SK-N-SH (cell line): ENCODE data around the gene CRB1. TPM values are rescaled to one million over a fixed set of nuclear protein-coding genes. Genes with fewer than 3 reads are reported as not detected.
A peak's percentile ranks its signal among the peaks of the same experiment; 100 is the strongest.

ENCODE experiments used
- CTCF ChIA-PET: fragments of 300-600, 350-600 bp; formaldehyde crosslinking; extraction: SDS; loops from one replicate; lab custom pipeline; 2021; lab: Yijun Ruan, JAX
- POLR2A ChIA-PET: fragments of 350-600 bp; sonication (Branson Sonifier 250); formaldehyde crosslinking; extraction: SDS; loops from one replicate; lab custom pipeline; 2020; ENCODE audit warnings: antibody characterized with exemption, inconsistent platforms; lab: Yijun Ruan, JAX
- DNase-seq: peaks from one replicate; pipeline ENCODE4 v3.0.0; 2012
- H2AFZ ChIP-seq: fragments of 200-600 bp; sonication (generic); 2 replicates; pipeline ENCODE4 v1.8.1; 2016; ENCODE audit warnings: antibody characterized with exemption, mild to moderate bottlenecking, low read depth
- H3F3A ChIP-seq: fragments of 200-600 bp; sonication (generic); replicated peaks from 2 replicates; pipeline ENCODE3; 2016; ENCODE audit warnings: antibody characterized with exemption, mild to moderate bottlenecking; ENCODE audit not compliant: insufficient read depth
- H3K27ac ChIP-seq, 2 experiments: fragments of 200-500 bp in 1 of 2; fragments of 200-600 bp in 1 of 2; sonication (Bioruptor generic) in 1 of 2; sonication (generic), shearing (Covaris generic) in 1 of 2; 2 replicates each; pipeline versions ENCODE4 v1.5.1 to v1.6.1; 2014 to 2016; ENCODE audit warnings: low read depth in 2 of 2, inconsistent platforms in 1 of 2, low read length in 1 of 2, mild to moderate bottlenecking in 1 of 2, mixed read lengths in 1 of 2
- H3K27me3 ChIP-seq: fragments of 200-600 bp; sonication (generic), shearing (Covaris generic); 2 replicates; pipeline ENCODE4 v1.6.1; 2016; ENCODE audit warnings: mixed run types; ENCODE audit not compliant: insufficient read depth
- H3K36me3 ChIP-seq, 2 experiments: fragments of 200-500 bp in 1 of 2; fragments of 200-600 bp in 1 of 2; sonication (Bioruptor generic) in 1 of 2; sonication (generic) in 1 of 2; replicated peaks in 1 of 2; 2 replicates each; pipeline versions ENCODE3 to v1.5.1; 2014 to 2016; ENCODE audit warnings: low read length in 1 of 2, mild to moderate bottlenecking in 1 of 2; ENCODE audit not compliant: insufficient read depth in 2 of 2, control insufficient read depth in 1 of 2
- H3K4me1 ChIP-seq, 2 experiments: fragments of 200-500 bp in 1 of 2; fragments of 200-600 bp in 1 of 2; sonication (Bioruptor generic) in 1 of 2; sonication (generic), shearing (Covaris generic) in 1 of 2; 2 replicates each; pipeline versions ENCODE4 v1.5.1 to v1.6.1; 2014 to 2016; ENCODE audit warnings: low read depth in 1 of 2, low read length in 1 of 2, mixed run types in 1 of 2; ENCODE audit not compliant: insufficient read depth in 2 of 2, control insufficient read depth in 1 of 2
- H3K4me2 ChIP-seq: fragments of 200-600 bp; sonication (generic), shearing (Covaris generic); 2 replicates; pipeline ENCODE4 v1.6.1; 2017; ENCODE audit warnings: mixed run types
- H3K4me3 ChIP-seq, 2 experiments: fragments of 200-500 bp in 1 of 2; fragments of 200-600 bp in 1 of 2; sonication (Bioruptor generic) in 1 of 2; sonication (generic), shearing (Covaris generic) in 1 of 2; 2 replicates each; pipeline versions ENCODE4 v1.5.1 to v1.8.1; 2014 to 2016; ENCODE audit warnings: low read depth in 2 of 2, inconsistent platforms in 1 of 2, low read length in 1 of 2, mild to moderate bottlenecking in 1 of 2, mixed read lengths in 1 of 2, moderate library complexity in 1 of 2
- H3K79me2 ChIP-seq: fragments of 200-600 bp; sonication (generic); 2 replicates; pipeline ENCODE4 v1.8.1; 2017; ENCODE audit warnings: mild to moderate bottlenecking; ENCODE audit not compliant: insufficient read depth
- H3K9ac ChIP-seq: fragments of 200-600 bp; sonication (generic); 2 replicates; pipeline ENCODE4 v1.6.1; 2017; ENCODE audit warnings: mixed run types
- H3K9me2 ChIP-seq: fragments of 200-600 bp; sonication (generic); 2 replicates; pipeline ENCODE4 v1.6.1; 2017; ENCODE audit warnings: mixed run types
- H3K9me3 ChIP-seq: fragments of 200-600 bp; sonication (generic); 2 replicates; pipeline ENCODE4 v1.6.1; 2017; ENCODE audit warnings: mixed run types, mild to moderate bottlenecking, moderate library complexity
- H4K20me1 ChIP-seq: fragments of 200-600 bp; sonication (generic); 2 replicates; pipeline ENCODE4 v1.6.1; 2017; ENCODE audit warnings: mild to moderate bottlenecking, mixed run types; ENCODE audit not compliant: insufficient read depth
- CHD2 ChIP-seq: fragments of 150-350 bp; IDR thresholded peaks from 2 replicates; pipeline ENCODE4 v1.6.1; 2018; ENCODE audit warnings: low read length; ENCODE audit not compliant: partially characterized antibody
- ELF1 ChIP-seq: IDR thresholded peaks from 2 replicates; pipeline ENCODE4 v1.4.0; 2012
- EZH2phosphoT487 ChIP-seq: fragments of 200-600 bp; sonication (generic); IDR thresholded peaks from 2 replicates; pipeline ENCODE4 v1.6.1; 2017; ENCODE audit warnings: low read depth, mixed run types, mild to moderate bottlenecking, antibody characterized with exemption, moderate library complexity, borderline replicate concordance
- FOXJ3 ChIP-seq: sonication (generic); formaldehyde crosslinking; IDR thresholded peaks from 2 replicates; pipeline ENCODE4 v1.5.1; 2020; ENCODE audit warnings: mild to moderate bottlenecking, missing genetic modification reagents
- FOXM1 ChIP-seq: IDR thresholded peaks from 2 replicates; pipeline ENCODE4 v1.4.0; 2012; ENCODE audit warnings: low read depth, mild to moderate bottlenecking
- JUND ChIP-seq: IDR thresholded peaks from 2 replicates; pipeline ENCODE4 v1.4.0; 2012
- MXI1 ChIP-seq: IDR thresholded peaks from 2 replicates; pipeline ENCODE4 v1.6.1; 2012; ENCODE audit warnings: mild to moderate bottlenecking, low read depth, low read length, improper control_type of control experiment
- NRF1 ChIP-seq: IDR thresholded peaks from 2 replicates; pipeline ENCODE4 v1.6.1; 2012; ENCODE audit warnings: low read depth, mild to moderate bottlenecking, low read length
- POLR2AphosphoS5 ChIP-seq: IDR thresholded peaks from 2 replicates; pipeline ENCODE4 v1.6.1; 2012; ENCODE audit warnings: low read depth, low read length
- RAD21 ChIP-seq: IDR thresholded peaks from 2 replicates; pipeline ENCODE4 v1.6.1; 2012; ENCODE audit warnings: mild to moderate bottlenecking, low read length
- RXRA ChIP-seq: IDR thresholded peaks from 2 replicates; pipeline ENCODE4 v1.4.0; 2012; ENCODE audit warnings: low read depth, mild to moderate bottlenecking, borderline replicate concordance
- SIN3A ChIP-seq: IDR thresholded peaks from 2 replicates; pipeline ENCODE4 v1.6.1; 2012; ENCODE audit warnings: low read depth, mild to moderate bottlenecking, low read length, moderate library complexity, borderline replicate concordance
- SMC3 ChIP-seq: IDR thresholded peaks from 2 replicates; pipeline ENCODE4 v1.6.1; 2012; ENCODE audit warnings: low read depth, low read length, improper control_type of control experiment
- TAF1 ChIP-seq: IDR thresholded peaks from 2 replicates; pipeline ENCODE4 v1.6.1; 2012; ENCODE audit warnings: low read depth, mild to moderate bottlenecking, low read length, moderate library complexity, borderline replicate concordance
- WGBS: methylation state at CpG from one replicate; pipeline ENCODE4 v1.1.6; 2017; ENCODE audit warnings: low lambda C conversion rate; 5-methylcytosine and 5-hydroxymethylcytosine counted together
- polyA plus RNA-seq, 3 experiments: library from polyadenylated mRNA; depleted of rRNA; stranded (reverse); fragments of >200 nt; gene quantifications; 2 replicates each; pipeline ENCODE4 v1.2.3, GENCODE V29; 2012
- TF ChIP-seq, protein P1 (sequence below): IDR thresholded peaks from 2 replicates; pipeline ENCODE4 v1.4.0; 2012; ENCODE audit warnings: low read depth
- TF ChIP-seq, protein P2 (sequence below): IDR thresholded peaks from 2 replicates; pipeline ENCODE4; 2012
- TF ChIP-seq, protein P3 (sequence below): fragments of 150-350 bp; IDR thresholded peaks from 2 replicates; pipeline ENCODE4 v1.6.1; 2016; ENCODE audit warnings: mild to moderate bottlenecking, low read depth, low read length
- TF ChIP-seq, protein P4 (sequence below): fragments of 200-600 bp; sonication (generic); IDR thresholded peaks from 2 replicates; pipeline ENCODE4 v1.6.1; 2017; ENCODE audit warnings: antibody characterized with exemption, mild to moderate bottlenecking, moderate library complexity

CRB1 gene
- polyA plus RNA-seq, 1 of the 3 experiments (the other 2 are of a cell fraction) = 0.13 TPM

DNA sequence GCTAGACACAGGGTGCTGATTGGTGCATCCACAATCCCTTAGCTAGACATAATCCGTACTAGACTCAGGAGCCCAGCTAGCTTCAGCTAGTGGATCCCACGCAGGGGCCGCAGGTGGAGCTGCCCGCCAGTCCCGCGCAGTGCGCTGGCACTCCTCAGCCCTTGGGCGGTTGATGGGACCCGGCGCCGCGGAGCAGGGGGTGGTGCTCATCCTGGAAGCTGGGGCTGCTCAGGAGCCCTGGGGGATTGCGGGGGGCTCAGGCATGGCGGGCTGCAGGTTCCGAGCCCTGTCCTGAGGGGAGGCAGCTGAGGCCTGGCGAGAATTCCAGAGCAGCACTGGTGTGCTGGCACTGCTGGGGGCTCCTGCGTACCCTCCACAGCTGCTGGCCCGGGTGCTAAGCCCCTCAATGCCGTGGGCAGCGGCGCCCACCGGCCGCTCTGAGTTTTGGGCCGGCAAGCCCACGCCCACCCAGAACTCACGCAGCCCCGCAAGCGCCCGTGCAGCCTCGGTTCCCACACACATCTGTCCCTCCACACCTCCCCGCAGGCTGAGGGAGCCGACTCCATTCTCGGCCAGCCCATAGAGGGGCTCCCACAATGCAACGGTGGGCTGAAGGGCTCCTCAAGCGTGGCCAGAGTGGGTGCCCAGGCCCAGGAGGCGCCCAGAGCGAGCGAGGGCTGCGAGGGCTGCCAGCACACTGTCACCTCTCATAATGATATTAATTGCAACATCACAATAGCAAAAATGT, 87.4 kb downstream of the CRB1 start:
- no peaks in the 10 kb centered on the region for H3K9me3 ChIP-seq
- no peaks in the 10 kb centered on the region for H3K79me2 ChIP-seq
- no peaks in the 10 kb centered on the region for H3K36me3 ChIP-seq
- no peaks in the 10 kb centered on the region for H3F3A ChIP-seq
- TF ChIP-seq RXRA (no peak), TAF1 (no peak), FOXM1 (no peak), ELF1 (no peak), RAD21 (no peak), NRF1 (no peak), CHD2 (no peak), JUND (no peak), EZH2phosphoT487 (no peak), MXI1 (no peak), POLR2AphosphoS5 (no peak)
- TF ChIP-seq, protein P1, sequence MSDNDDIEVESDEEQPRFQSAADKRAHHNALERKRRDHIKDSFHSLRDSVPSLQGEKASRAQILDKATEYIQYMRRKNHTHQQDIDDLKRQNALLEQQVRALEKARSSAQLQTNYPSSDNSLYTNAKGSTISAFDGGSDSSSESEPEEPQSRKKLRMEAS = no peak
- TF ChIP-seq, protein P2, sequence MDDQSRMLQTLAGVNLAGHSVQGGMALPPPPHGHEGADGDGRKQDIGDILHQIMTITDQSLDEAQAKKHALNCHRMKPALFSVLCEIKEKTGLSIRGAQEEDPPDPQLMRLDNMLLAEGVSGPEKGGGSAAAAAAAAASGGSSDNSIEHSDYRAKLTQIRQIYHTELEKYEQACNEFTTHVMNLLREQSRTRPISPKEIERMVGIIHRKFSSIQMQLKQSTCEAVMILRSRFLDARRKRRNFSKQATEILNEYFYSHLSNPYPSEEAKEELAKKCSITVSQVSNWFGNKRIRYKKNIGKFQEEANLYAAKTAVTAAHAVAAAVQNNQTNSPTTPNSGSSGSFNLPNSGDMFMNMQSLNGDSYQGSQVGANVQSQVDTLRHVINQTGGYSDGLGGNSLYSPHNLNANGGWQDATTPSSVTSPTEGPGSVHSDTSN = no peak
- no peaks in the 10 kb centered on the region; a peak in 1 of 4 replicates for H3K4me1 ChIP-seq
- no peak overlapping the region for H2AFZ ChIP-seq
- no peaks in the 10 kb centered on the region for H4K20me1 ChIP-seq
- no peak overlapping the region for H3K4me3 ChIP-seq
- no peak for DNase-seq
- no peaks in the 10 kb centered on the region for H3K27me3 ChIP-seq
- H3K27ac ChIP-seq = no peak overlapping the region
- ChIA-PET CTCF (interaction anchor here (0.9 to 6.9 kb wide), 4 partner anchors 7 to 330 kb away, joined by 4 to 99 read pairs (median 10); no protein-coding TSS in a partner anchor), POLR2A (no interaction called here)
- no peaks in the 10 kb centered on the region for H3K9me2 ChIP-seq
- 88% methylated on average over 20 of the region's 39 CpGs for WGBS
- no peak overlapping the region for H3K9ac ChIP-seq
- H3K4me2 ChIP-seq = no peak overlapping the region

DNA sequence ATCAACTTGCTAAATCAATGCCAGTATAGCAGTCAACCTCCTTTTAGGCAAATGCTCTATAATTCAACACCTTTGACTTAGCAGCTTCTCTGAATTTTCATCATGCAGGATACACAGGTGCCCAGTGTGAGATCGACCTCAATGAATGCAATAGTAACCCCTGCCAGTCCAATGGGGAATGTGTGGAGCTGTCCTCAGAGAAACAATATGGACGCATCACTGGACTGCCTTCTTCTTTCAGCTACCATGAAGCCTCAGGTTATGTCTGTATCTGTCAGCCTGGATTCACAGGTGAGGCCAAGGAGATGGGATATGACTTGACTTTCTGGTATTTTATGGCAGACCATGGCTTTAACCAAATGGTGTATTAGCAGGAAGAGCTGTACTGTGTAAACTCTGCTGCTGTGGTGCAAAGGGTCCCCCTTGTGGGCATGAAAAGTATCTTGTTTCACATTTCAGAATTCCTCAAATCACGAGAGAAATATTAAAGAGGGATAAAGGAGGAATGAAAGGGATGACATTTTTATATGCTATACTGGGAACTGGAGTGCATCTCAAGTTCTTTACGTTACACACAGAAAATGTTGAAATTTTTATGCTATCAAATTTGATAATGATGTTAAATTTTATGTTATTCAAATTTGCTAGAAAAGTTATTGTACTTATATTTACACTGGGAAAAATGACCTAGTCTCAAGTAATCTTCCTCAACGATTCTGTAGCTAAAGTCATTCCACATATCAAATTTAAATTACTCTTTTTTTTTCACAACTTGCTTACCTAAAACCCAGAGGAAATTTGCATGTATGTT, 88.9 kb downstream of the CRB1 start:
- no peak overlapping the region for H3K4me2 ChIP-seq
- H3K27ac ChIP-seq = no peak overlapping the region
- no peaks in the 10 kb centered on the region for H3K9me2 ChIP-seq
- H3K9me3 ChIP-seq = no peaks in the 10 kb centered on the region
- no peaks in the 10 kb centered on the region for H3K27me3 ChIP-seq
- no peak overlapping the region for H3K9ac ChIP-seq
- ChIA-PET POLR2A (no interaction called here), CTCF (interaction anchor here (0.7 to 6.9 kb wide), 24 partner anchors 9 to 634 kb away, joined by 3 to 99 read pairs (median 4); partner anchors contain the start of gene CRB1)
- no peak overlapping the region for H3K4me3 ChIP-seq
- H4K20me1 ChIP-seq = no peaks in the 10 kb centered on the region
- no peaks in the 10 kb centered on the region; a peak in 1 of 4 replicates for H3K4me1 ChIP-seq
- H2AFZ ChIP-seq = no peak overlapping the region
- H3K36me3 ChIP-seq = no peaks in the 10 kb centered on the region
- TF ChIP-seq, protein P3, sequence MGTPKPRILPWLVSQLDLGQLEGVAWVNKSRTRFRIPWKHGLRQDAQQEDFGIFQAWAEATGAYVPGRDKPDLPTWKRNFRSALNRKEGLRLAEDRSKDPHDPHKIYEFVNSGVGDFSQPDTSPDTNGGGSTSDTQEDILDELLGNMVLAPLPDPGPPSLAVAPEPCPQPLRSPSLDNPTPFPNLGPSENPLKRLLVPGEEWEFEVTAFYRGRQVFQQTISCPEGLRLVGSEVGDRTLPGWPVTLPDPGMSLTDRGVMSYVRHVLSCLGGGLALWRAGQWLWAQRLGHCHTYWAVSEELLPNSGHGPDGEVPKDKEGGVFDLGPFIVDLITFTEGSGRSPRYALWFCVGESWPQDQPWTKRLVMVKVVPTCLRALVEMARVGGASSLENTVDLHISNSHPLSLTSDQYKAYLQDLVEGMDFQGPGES = no peak
- TF ChIP-seq FOXJ3 (CRISPR knock-in tag) (no peak), SIN3A (no peak), FOXM1 (no peak), SMC3 (peak; percentile 86), JUND (no peak), RAD21 (peak; percentile 93)
- TF ChIP-seq, protein P2 = no peak
- TF ChIP-seq, protein P4, sequence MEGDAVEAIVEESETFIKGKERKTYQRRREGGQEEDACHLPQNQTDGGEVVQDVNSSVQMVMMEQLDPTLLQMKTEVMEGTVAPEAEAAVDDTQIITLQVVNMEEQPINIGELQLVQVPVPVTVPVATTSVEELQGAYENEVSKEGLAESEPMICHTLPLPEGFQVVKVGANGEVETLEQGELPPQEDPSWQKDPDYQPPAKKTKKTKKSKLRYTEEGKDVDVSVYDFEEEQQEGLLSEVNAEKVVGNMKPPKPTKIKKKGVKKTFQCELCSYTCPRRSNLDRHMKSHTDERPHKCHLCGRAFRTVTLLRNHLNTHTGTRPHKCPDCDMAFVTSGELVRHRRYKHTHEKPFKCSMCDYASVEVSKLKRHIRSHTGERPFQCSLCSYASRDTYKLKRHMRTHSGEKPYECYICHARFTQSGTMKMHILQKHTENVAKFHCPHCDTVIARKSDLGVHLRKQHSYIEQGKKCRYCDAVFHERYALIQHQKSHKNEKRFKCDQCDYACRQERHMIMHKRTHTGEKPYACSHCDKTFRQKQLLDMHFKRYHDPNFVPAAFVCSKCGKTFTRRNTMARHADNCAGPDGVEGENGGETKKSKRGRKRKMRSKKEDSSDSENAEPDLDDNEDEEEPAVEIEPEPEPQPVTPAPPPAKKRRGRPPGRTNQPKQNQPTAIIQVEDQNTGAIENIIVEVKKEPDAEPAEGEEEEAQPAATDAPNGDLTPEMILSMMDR = peak; percentile 80
- H3F3A ChIP-seq = no peaks in the 10 kb centered on the region
- H3K79me2 ChIP-seq = no peaks in the 10 kb centered on the region
- DNase-seq = peak; percentile 63
- WGBS = 36% methylated on average over 4 of the region's 5 CpGs
